NCI-H748 (cell line): Measurements from ENCODE around the gene STEAP4.

ENCODE experiments used
- DNase-seq: peaks from one replicate; lab custom pipeline; 2025; ENCODE audit not compliant: unreplicated experiment; lab: John Stamatoyannopoulos, UW

Gene STEAP4

GRCh38 chr7:88306590-88307048 is at the start of gene STEAP4:
Gene STEAP4 (minus strand): TSS chr7:88306894. CDS start chr7:88284269, 22,625 bp downstream.
- no peak for DNase-seq

DNA sequence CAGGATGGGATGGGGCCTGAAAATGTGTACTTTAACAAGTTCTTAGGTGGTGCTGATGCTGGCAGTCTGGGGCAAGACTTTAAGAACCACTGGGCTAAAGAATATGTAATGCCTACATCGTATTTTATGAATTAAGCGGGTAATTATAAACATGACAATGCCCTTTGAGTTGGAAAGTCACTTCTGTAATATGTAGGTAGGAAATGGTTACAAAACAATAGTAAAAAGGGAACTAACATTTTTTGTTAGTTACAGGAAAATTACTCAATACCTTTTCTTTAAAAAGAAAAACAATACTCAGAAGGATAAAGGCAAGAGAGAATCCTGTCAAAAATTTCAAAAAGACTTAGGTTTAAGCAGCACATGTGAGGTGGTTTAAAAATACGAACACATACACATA is 48.3 kb upstream of the STEAP4 start:
- DNase-seq, result no peak

- no peak for DNase-seq
Measured at GRCh38 chr7:88350118-88350517, 43.4 kb upstream of the STEAP4 start.

DNA sequence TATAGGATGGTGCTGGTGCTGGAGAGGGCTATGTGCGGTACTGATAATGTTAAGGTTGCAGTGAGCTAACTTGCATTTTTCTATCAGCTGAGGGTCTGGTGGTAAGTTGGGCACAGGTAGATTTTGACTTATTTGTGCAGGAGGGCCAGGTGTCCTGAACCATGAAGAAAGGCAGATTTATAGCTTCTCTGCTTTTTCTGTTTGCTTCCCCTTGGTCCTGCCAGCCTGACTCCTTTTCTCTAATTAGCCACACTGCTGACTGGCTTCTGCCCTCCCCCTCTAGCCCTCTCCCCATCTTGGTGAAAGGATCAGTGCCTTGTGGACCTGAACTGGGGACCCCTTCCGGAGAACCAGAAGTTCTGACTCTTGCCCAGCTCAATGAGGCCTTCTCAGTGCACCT is 40.8 kb upstream of the STEAP4 start:
- no peak for DNase-seq

- no peak for DNase-seq
Measured at GRCh38 chr7:88347090-88347489, 40.4 kb upstream of the STEAP4 start.

- DNase-seq, result no peak
Measured at GRCh38 chr7:88346357-88346756, 39.7 kb upstream of the STEAP4 start.

- peak; percentile 75 for DNase-seq
Measured at GRCh38 chr7:88344956-88345832, 38.5 kb upstream of the STEAP4 start.

DNA sequence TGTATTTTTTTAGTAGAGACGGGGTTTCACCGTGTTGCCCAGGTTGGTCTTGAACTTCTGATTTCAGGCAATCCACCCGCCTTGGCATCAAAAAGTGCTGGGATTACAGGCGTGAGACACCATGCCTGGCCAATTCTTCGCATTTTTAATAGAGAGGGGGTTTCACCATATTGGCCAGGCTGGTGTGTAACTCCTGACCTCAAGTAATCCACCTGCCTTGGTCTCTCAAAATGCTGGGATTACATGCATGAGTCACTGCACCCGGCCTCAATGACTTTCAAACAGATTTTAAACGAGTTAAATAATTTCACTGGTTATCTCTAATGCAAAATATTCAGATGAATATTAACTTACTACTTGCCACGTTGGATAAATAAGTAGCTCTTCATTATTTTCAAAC is 37.6 kb upstream of the STEAP4 start:
- no peak for DNase-seq

DNA sequence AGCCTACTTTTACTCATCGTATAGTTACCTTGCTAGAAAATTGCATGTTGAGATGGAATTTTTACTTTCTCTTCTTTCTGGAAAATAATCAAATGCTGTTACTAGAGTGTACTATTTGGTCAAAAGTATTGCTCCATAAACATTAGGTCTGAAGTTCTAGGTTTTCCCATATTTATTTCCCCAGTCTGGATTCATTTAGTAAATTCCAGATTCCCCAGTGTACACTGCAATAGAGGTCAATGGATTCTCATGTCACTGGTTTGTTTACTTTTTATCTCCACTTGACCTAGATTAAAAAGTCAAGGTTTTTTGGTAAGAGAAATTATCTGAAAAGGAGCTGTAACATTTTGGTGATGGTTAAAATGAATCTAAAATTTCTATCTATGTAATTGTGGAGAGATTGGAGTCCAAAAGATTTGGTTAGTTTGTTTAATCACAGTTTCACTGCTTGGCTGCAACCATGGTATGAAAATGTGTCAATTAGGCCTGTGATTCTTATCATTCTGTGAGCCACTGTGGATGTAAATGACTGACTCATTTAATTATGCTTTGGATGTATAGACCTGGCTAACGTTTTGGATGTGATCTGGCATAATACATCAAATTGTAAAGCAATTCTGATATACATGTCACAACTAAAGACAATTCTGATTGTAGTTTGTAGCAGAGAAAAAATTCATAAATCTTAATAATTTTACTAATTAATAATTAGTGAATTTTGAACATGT is 32.7 kb upstream of the STEAP4 start:
- DNase-seq, result no peak

DNA sequence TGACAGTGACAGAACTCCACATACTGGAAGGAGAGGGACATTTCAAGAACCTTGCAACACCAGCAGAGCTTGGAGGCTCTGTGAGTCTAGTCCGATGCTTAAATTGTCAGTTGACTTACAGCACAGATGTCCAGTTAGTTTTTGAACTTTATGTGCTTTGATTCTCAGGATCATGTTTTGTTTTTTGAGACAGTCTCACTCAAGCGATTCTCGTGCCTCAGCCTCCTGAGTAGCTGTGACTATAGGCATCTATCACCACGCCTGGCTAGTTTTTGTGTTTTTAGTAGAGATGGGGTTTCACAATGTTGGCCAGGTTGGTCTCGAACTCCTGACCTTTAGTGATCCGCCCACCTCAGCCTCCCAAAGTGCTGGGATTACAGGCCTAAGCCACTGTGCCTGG is 31.8 kb upstream of the STEAP4 start:
- no peak for DNase-seq

GRCh38 chr7:88337572-88337971 is 30.9 kb upstream of the STEAP4 start:
- DNase-seq, result no peak

DNA sequence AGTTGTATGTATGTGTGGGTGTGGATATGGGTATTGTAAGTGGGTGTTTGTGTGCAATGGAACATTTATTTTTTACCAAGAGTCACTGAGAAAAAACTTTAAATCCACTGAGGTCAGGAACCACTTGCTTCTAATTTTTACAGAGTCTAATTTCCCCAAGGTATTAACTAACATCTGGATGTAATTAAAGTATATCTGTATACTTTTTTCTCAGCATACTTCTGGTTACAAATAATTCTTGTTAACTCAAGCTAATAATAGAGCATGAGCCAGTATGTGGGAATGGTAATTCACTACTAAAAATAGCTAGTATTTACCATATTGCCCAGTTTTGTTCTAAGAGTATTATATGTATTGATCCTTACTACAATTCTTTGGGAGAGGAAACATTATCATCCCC is 24.6 kb upstream of the STEAP4 start:
- no peak for DNase-seq

DNA sequence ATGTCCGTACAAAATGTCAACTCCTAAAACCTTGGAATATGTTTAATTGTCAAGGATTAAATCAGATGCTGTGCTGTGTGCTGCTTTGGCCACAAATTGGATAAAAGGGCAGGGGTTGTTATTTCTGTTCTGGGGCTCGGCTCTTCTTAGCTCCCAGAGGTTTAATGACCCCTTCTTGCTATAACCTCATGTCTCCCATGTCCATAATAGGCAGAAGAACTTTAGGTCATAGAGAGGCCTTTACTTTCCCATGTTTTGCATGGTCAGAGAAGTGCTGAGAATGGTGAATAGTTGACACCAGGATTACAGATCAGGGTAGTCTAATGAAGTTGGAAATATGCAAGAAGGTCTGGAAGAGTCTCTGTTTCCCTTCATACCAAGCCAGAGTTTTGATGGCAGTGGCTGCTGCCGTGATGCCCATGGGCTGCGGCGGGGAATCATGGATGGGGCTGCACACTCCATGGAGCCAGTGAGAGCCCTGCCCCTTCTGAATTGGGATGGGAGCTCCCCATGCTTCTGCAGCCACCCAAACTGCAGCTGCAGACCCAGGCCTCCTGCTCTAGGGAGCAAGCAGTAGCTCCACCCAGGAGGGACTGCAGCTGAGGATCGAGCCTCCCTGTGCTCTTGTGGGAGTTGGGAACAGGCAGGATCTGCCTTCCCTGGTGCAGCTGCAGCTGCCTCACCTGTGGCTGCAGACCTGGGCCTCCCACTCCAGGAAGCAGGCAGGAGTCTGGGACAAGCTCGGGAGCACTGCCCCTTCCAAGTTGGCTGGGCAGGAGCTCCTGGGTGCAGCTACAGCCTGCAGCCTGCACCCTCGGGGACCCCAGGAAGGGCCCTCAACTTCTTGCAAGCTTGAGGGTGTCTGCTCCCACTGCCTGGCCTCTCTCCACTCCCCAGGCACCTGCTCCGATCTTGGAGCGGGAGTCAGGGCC is 23.1 kb upstream of the STEAP4 start:
- DNase-seq, result no peak

DNA sequence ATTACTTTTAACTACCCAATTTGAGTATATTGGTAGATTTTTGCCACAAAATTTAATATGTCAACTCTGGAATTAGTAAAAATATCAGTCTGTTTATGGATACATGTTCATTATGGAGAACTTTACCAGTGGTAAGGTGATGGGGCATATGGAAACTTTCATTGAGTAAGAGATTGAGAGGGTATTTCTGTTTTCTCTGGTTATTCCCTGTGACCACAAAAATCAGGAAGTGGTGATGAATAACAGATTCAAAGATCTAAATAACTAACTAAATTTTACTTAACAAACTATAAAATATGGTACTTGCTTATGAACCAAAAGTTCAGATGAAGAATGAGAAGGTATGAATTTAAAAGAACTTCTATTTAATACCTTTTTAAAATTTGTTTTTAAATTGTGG is 22.1 kb upstream of the STEAP4 start:
- no peak for DNase-seq

DNA sequence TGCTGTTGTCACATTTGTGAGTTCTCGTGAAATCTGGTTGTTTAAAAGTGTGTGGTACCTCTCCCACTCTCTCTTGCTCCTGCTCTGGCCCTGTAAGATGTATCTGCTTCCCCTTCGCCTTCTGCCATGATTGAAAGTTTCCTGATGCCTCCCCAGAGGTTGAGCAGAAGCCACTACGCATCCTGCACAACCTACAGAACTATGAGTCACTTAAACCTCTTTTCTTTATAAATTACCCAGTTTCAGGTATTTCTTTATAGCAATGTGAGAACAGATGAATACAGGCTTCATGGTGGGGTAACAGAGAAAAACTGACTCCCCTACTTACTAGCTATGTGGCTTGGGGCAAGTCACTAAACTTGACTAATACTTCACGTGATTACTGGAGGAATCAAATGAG is 18.0 kb upstream of the STEAP4 start:
- no peak for DNase-seq

DNA sequence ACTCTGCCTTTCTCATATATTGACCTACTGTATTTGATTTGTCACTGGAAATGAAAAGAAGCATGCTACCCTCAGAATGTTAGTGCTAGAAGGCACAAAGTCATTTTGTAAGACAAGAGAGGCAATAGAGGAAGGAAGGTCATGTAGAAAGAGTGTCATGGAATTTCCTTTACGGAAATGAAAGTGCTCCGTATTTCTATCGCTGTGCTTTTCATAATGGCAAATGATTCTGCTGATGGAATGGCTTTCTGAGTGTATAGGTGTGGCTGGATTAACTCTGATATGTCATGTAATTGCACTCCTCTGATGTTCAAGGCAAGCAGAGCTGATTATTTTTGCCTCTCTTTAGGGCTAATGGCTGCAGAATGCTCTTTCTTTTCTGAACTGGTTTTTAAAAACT is 15.5 kb upstream of the STEAP4 start:
- DNase-seq, result peak; percentile 22

DNA sequence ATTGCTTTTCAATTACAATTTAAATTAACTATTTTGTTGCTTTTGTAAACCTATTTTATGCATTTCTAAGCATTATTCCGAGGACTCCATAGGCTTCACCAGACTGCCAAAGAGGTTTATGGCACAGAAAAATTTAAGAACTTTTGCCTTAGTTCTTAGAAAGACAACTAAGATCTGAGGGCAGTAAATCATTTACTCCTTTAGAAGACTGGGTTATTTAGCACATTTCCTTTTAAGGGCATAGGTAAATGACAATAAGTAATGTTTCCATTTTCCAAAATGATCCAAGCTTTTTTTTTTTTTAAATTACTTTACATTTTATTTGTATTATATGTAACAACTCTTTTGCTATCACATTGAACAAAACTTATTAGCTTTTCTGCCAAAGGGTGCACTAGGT is 15.0 kb upstream of the STEAP4 start:
- no peak for DNase-seq

- no peak for DNase-seq
Measured at GRCh38 chr7:88318196-88318595, 11.5 kb upstream of the STEAP4 start.

DNA sequence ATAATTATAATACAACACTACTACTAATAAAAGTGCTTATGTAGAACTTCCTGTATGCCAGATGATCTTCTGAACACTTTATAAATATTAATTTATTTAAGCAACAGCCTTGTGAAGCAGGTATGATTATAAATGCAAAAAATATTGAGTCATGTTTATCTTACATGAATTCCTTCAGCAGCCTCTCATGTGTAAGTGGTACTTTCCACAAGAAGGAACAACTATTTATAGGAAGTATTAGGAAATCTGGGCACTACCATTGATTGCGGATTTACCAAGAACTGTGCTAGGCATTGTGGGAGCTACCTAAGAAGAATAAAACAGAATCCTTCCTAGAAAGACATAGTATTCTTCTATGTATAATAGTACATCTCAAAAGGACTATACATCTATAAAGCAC is 10.7 kb upstream of the STEAP4 start:
- no peak for DNase-seq

GRCh38 chr7:88316456-88316855 is 9.8 kb upstream of the STEAP4 start:
- DNase-seq, result no peak

GRCh38 chr7:88315522-88315921 is 8.8 kb upstream of the STEAP4 start:
- DNase-seq, result no peak
